ENCODE measurements around the gene MAN1A1.

DNA sequence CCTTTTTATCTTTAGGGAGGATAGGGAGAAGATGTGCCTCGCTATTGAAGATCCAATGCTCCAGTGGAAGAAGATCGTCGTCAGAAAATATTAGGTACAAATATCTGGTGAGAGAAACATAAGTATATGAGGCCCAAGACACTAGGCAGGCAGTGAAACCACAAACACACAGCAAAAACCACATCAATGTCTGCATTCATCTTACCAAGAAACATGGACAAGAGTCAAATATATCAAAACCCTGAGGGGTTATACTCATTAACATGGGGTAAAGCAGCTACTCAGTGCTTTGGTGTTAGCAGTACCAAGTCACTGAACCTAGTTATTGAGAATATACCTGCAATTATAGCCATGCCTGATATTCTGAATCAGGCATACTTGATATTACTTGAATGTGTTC, 169.7 kb downstream of the MAN1A1 start:
- TF ChIP-seq, protein P1, sequence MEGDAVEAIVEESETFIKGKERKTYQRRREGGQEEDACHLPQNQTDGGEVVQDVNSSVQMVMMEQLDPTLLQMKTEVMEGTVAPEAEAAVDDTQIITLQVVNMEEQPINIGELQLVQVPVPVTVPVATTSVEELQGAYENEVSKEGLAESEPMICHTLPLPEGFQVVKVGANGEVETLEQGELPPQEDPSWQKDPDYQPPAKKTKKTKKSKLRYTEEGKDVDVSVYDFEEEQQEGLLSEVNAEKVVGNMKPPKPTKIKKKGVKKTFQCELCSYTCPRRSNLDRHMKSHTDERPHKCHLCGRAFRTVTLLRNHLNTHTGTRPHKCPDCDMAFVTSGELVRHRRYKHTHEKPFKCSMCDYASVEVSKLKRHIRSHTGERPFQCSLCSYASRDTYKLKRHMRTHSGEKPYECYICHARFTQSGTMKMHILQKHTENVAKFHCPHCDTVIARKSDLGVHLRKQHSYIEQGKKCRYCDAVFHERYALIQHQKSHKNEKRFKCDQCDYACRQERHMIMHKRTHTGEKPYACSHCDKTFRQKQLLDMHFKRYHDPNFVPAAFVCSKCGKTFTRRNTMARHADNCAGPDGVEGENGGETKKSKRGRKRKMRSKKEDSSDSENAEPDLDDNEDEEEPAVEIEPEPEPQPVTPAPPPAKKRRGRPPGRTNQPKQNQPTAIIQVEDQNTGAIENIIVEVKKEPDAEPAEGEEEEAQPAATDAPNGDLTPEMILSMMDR (IDR thresholded peaks at IDR 0.05; ENCODE audit: low read depth, low read length, poor library complexity, severe bottlenecking) = no peak
- TF ChIP-seq EZH2phosphoT487 (IDR thresholded peaks at IDR 0.05; ENCODE audit: borderline replicate concordance, low read length) = no peak
